ENCODE data around the gene MEGF8. TPM values are rescaled to one million over a fixed set of nuclear protein-coding genes. Genes with fewer than 3 reads are reported as not detected.
A peak's percentile ranks its signal among the peaks of the same experiment; 100 is the strongest.

Gene MEGF8
- total and polyA plus RNA-seq, 2 donors (not counting 3 experiments of a cell fraction or from before 2014, with no cell fraction given) = 20.6 to 39.6 TPM

GRCh38 chr19:42290523-42291434 lies 34.7 kb upstream of the MEGF8 start:
- Histone ChIP-seq H4K20me1 (replicated peaks; ENCODE audit: control insufficient read depth, extremely low read depth, insufficient read depth, low read length) (no peaks in the 10 kb centered on the region), H3K4me1 (ENCODE audit: control insufficient read depth, extremely low read depth, insufficient read depth, low read length) (peaks cover 6% of the 10 kb centered on the region), H3K27ac (ENCODE audit: insufficient read depth, low read depth, low read length) (no peak overlapping the region), H3K9me1 (replicated peaks; ENCODE audit: control insufficient read depth, extremely low read depth, insufficient read depth, low read length) (no peaks in the 10 kb centered on the region), H3K36me3 (ENCODE audit: control insufficient read depth in 2 of 2, extremely low read depth in 1 of 2, insufficient read depth in 2 of 2, low read length in 2 of 2) (peaks cover 16 to 75% of the 10 kb centered on the region in 2 experiments), H3K4me3 (replicated peaks in 1 of 3; ENCODE audit: insufficient read depth in 1 of 3, low read depth in 1 of 3, low read length in 3 of 3) (no peak overlapping the region), H2AFZ (ENCODE audit: low read depth, low read length) (no peak overlapping the region), H3K9ac (replicated peaks; ENCODE audit: extremely low read depth, insufficient read depth, low read length) (no peak overlapping the region), H3K79me2 (ENCODE audit: control insufficient read depth, insufficient read depth, low read length) (peaks cover 5% of the 10 kb centered on the region), H3K4me2 (ENCODE audit: insufficient read depth, low read length) (no peak overlapping the region), H3K9me3 (replicated peaks; ENCODE audit: control insufficient read depth, insufficient read depth, low read length) (no peaks in the 10 kb centered on the region), H3K27me3 (ENCODE audit: control insufficient read depth in 2 of 2, insufficient read depth in 2 of 2, low read length in 2 of 2) (no peaks in the 10 kb centered on the region)
- TF ChIP-seq CTCF (IDR thresholded peaks at IDR 0.05; ENCODE audit: extremely low read depth in 1 of 2, insufficient read depth in 1 of 2, low read depth in 1 of 2, low read length in 2 of 2) (peak; percentile 84 to 86), JUN (IDR thresholded peaks at IDR 0.05; ENCODE audit: borderline replicate concordance, insufficient read depth, insufficient read length, low read depth) (no peak), MAX (IDR thresholded peaks at IDR 0.05; ENCODE audit: insufficient read depth, insufficient read length) (no peak)
- POLR2A ChIA-PET = no interaction called here
- dilution Hi-C loops (cut with MboI; ENCODE audit: extremely low pct_ligation_motif_present, low sequenced_read_pairs) (no loop called here), intact Hi-C loops (cut with micrococcal nuclease) (loop anchor here (1.0 kb wide), 1 partner anchor 46 kb away; no protein-coding TSS in a partner anchor)
- CTCF ChIA-PET = interaction anchor here (0.7 to 2.3 kb wide), 5 partner anchors 11 to 114 kb away, joined by 3 to 15 read pairs (median 4); no protein-coding TSS in a partner anchor
- no TSS peak for BruUV-seq (replicated peaks)
- no peak for FAIRE-seq
- peak; percentile 43 for DNase-seq (ENCODE audit: low read depth, low spot score)

All from endothelial cell of umbilical vein (primary cell).